WTC11 (cell line): ENCODE data around the gene ELK3. TPM values are rescaled to one million over a fixed set of nuclear protein-coding genes. Genes with fewer than 3 reads are reported as not detected.

ENCODE experiments used
- ATAC-seq: fragments of 200-7000 bp; cut with Tn5 transposase; 2 replicates; pipeline ENCODE4 v1.10.0; 2021; ENCODE audit warnings: mild to moderate bottlenecking, moderate library complexity
- CTCF ChIA-PET: fragments of 300-600 bp; sonication (Branson Sonifier 250); formaldehyde crosslinking; loops from one replicate; lab custom pipeline; 2021; ENCODE audit warnings: antibody characterized with exemption; lab: Charles Lee
- POLR2A ChIA-PET: fragments of 350-600 bp; sonication (Branson Sonifier 250); formaldehyde crosslinking; loops from one replicate; lab custom pipeline; 2021; ENCODE audit warnings: antibody characterized with exemption; lab: Charles Lee
- DNase-seq: peaks from one replicate; pipeline ENCODE4 v3.0.0; 2021; ENCODE audit warnings: low spot score
- H3K27ac Mint-ChIP-seq: 2 replicates; pipeline ENCODE4 v1.8.0; 2021; ENCODE audit warnings: mixed read lengths
- H3K27me3 Mint-ChIP-seq: 2 replicates; pipeline ENCODE4 v1.8.0; 2021; ENCODE audit warnings: low read depth, mild to moderate bottlenecking, moderate library complexity, mixed read lengths
- H3K36me3 Mint-ChIP-seq: 2 replicates; pipeline ENCODE4 v1.8.0; 2021; ENCODE audit warnings: mixed read lengths
- H3K4me1 Mint-ChIP-seq: 2 replicates; pipeline ENCODE4 v1.8.0; 2022; ENCODE audit warnings: mixed read lengths
- H3K4me3 Mint-ChIP-seq: 2 replicates; pipeline ENCODE4 v1.8.0; 2021; ENCODE audit warnings: mild to moderate bottlenecking, moderate library complexity, mixed read lengths
- H3K9me3 Mint-ChIP-seq: 2 replicates; pipeline ENCODE4 v1.8.0; 2021; ENCODE audit warnings: mixed read lengths
- IRF2 ChIP-seq: sonication (generic); formaldehyde crosslinking; IDR thresholded peaks from 2 replicates; pipeline ENCODE4 v1.8.0; 2022; ENCODE audit warnings: low read depth, missing genetic modification reagents, borderline replicate concordance
- SMAD3 ChIP-seq: sonication (generic); formaldehyde crosslinking; IDR thresholded peaks from 2 replicates; pipeline ENCODE4 v1.8.0; 2022; ENCODE audit warnings: missing genetic modification reagents, mild to moderate bottlenecking, borderline replicate concordance
- SMAD4 ChIP-seq: sonication (generic); formaldehyde crosslinking; IDR thresholded peaks from 2 replicates; pipeline ENCODE4 v1.8.0; 2022; ENCODE audit warnings: mild to moderate bottlenecking, missing genetic modification reagents
- SP1 ChIP-seq: sonication (generic); formaldehyde crosslinking; conservative IDR thresholded peaks from 2 replicates; pipeline ENCODE4 v1.8.1; 2022; ENCODE audit warnings: missing genetic modification reagents
- ZBTB21 ChIP-seq: sonication (generic); formaldehyde crosslinking; IDR thresholded peaks from 2 replicates; pipeline ENCODE4 v1.8.1; 2023; ENCODE audit warnings: mild to moderate bottlenecking, missing genetic modification reagents, borderline replicate concordance
- ZNF138 ChIP-seq: sonication (generic); formaldehyde crosslinking; conservative IDR thresholded peaks from 2 replicates; pipeline ENCODE4 v1.8.1; 2022; ENCODE audit warnings: mild to moderate bottlenecking, moderate library complexity, missing genetic modification reagents
- ZNF219 ChIP-seq: sonication (generic); formaldehyde crosslinking; IDR thresholded peaks from 2 replicates; pipeline ENCODE4 v1.8.0; 2023; ENCODE audit warnings: missing genetic modification reagents, mild to moderate bottlenecking, borderline replicate concordance
- ZNF263 ChIP-seq: sonication (generic); formaldehyde crosslinking; IDR thresholded peaks from 2 replicates; pipeline ENCODE4 v1.8.1; 2022; ENCODE audit warnings: low read depth, mild to moderate bottlenecking, moderate library complexity, missing genetic modification reagents
- ZNF396 ChIP-seq: fragments of 250-450 bp; sonication (Bioruptor Pico); IDR thresholded peaks from 2 replicates; pipeline ENCODE4 v1.8.0; 2021; ENCODE audit warnings: mild to moderate bottlenecking, moderate library complexity, borderline replicate concordance
- total RNA-seq: library from RNA; stranded (reverse); gene quantifications from 3 replicates; pipeline ENCODE4 v1.2.3, GENCODE V29; 2021
- TF ChIP-seq, protein P1 (sequence below): sonication (generic); formaldehyde crosslinking; IDR thresholded peaks from 2 replicates; pipeline ENCODE4 v1.8.1; 2023; ENCODE audit warnings: mild to moderate bottlenecking, missing genetic modification reagents
- TF ChIP-seq, protein P2 (sequence below): sonication (generic); formaldehyde crosslinking; IDR thresholded peaks from 2 replicates; pipeline ENCODE4 v1.8.1; 2023; ENCODE audit warnings: mild to moderate bottlenecking, missing genetic modification reagents, moderate library complexity
- TF ChIP-seq, protein P3 (sequence below): fragments of 250-450 bp; sonication (Bioruptor Pico); IDR thresholded peaks from 2 replicates; pipeline ENCODE4 v1.9.0; 2021; ENCODE audit warnings: mild to moderate bottlenecking
- TF ChIP-seq, protein P4 (sequence below): sonication (generic); formaldehyde crosslinking; conservative IDR thresholded peaks from 2 replicates; pipeline ENCODE4 v1.8.1; 2022; ENCODE audit warnings: mild to moderate bottlenecking, missing genetic modification reagents
- TF ChIP-seq, protein P5 (sequence below): fragments of 250-450 bp; sonication (Bioruptor Pico); IDR thresholded peaks from 2 replicates; pipeline ENCODE4 v1.9.0; 2021; ENCODE audit warnings: mild to moderate bottlenecking, borderline replicate concordance
- TF ChIP-seq, protein P6 (sequence below): sonication (generic); formaldehyde crosslinking; IDR thresholded peaks from 2 replicates; pipeline ENCODE4 v1.8.0; 2023; ENCODE audit warnings: missing genetic modification reagents

Gene ELK3
- total RNA-seq, 1 experiment from 2014 or later: 16.5 TPM

DNA sequence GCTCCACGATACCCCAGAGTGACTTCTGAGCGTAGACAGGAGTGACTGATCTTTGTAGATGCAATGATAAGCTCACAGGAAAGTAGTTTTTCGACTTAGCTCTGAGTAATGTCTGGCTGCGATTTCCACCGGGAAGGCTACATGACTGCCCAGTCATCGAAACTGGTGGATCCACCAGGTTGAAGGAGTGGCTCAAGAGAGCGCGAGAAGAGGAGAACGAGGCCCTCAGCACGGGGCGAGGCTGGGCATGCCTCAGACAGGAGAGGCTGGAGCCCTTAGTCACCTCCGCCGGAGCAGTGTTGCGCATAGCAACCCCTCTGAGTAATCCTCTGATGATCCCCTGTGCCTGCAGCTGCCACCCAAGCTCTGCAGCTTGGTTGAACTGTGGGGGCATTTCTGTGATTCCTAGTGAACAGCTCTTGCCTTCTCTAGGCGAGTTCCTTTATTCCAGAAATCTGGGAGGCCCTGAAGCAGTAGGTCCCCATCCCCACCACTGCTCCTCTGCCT is 25.6 kb downstream of the ELK3 start:
- TF ChIP-seq ZNF138 (CRISPR knock-in tag): no peak
- no peak for TF ChIP-seq IRF2 (CRISPR knock-in tag)
- no peak for TF ChIP-seq ZNF263 (CRISPR knock-in tag)
- TF ChIP-seq, protein P1, sequence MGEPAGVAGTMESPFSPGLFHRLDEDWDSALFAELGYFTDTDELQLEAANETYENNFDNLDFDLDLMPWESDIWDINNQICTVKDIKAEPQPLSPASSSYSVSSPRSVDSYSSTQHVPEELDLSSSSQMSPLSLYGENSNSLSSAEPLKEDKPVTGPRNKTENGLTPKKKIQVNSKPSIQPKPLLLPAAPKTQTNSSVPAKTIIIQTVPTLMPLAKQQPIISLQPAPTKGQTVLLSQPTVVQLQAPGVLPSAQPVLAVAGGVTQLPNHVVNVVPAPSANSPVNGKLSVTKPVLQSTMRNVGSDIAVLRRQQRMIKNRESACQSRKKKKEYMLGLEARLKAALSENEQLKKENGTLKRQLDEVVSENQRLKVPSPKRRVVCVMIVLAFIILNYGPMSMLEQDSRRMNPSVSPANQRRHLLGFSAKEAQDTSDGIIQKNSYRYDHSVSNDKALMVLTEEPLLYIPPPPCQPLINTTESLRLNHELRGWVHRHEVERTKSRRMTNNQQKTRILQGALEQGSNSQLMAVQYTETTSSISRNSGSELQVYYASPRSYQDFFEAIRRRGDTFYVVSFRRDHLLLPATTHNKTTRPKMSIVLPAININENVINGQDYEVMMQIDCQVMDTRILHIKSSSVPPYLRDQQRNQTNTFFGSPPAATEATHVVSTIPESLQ (CRISPR knock-in tag): no peak
- no peak for TF ChIP-seq SMAD3
- TF ChIP-seq, all 79 proteins: peak for 0
- DNase-seq: no peak
- H3K27me3 Mint-ChIP-seq: no peaks in the 10 kb centered on the region
- ATAC-seq: peak; percentile 11; the same call in 1 of the 2 replicates
- H3K4me3 Mint-ChIP-seq: no peak overlapping the region
- H3K4me1 Mint-ChIP-seq: peaks cover 41% of the 10 kb centered on the region
- ChIA-PET POLR2A (no interaction called here), CTCF (interaction anchor here (0.5 to 1.1 kb wide), 2 partner anchors 270 to 1056 kb away, joined by 3 read pairs; partner anchors contain the start of gene CFAP54)
- peak overlapping the region; percentile 59; the same call in 1 of the 2 replicates for H3K27ac Mint-ChIP-seq
- H3K9me3 Mint-ChIP-seq: no peaks in the 10 kb centered on the region
- peaks cover 5% of the 10 kb centered on the region; the same call in 1 of the 2 replicates for H3K36me3 Mint-ChIP-seq

DNA sequence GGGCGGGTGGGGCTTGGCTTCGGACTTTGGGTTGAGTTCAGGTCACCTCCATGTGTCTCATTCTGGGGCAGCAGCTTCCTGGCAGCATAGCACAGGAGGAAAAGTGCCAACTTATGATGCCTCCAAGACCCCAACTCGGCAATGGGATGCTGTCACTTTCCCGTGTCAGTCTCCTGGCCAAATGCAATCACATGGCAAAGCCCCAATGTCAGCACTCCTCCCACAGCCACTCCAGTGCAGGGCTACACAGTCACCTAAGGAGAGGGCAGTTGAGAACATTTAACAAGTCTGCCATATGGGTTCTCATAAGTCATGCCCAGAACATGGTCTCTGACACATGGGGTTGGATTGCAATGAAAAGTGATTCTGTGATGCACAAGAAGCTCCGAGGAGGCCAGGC is 26.7 kb downstream of the ELK3 start:
- CTCF ChIA-PET: no interaction called here
- POLR2A ChIA-PET: interaction anchor here (0.6 kb wide), 1 partner anchor 222 kb away, joined by 3 read pairs; no protein-coding TSS in a partner anchor
- Mint-ChIP-seq H3K4me3 (no peak overlapping the region), H3K27me3 (no peaks in the 10 kb centered on the region), H3K27ac (no peak overlapping the region), H3K36me3 (peaks cover 5% of the 10 kb centered on the region; the same call in 1 of the 2 replicates), H3K4me1 (peaks cover 35% of the 10 kb centered on the region), H3K9me3 (no peaks in the 10 kb centered on the region)
- DNase-seq: no peak
- ATAC-seq: no peak
- TF ChIP-seq, protein P2, sequence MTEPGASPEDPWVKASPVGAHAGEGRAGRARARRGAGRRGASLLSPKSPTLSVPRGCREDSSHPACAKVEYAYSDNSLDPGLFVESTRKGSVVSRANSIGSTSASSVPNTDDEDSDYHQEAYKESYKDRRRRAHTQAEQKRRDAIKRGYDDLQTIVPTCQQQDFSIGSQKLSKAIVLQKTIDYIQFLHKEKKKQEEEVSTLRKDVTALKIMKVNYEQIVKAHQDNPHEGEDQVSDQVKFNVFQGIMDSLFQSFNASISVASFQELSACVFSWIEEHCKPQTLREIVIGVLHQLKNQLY (CRISPR knock-in tag): no peak
- TF ChIP-seq, protein P3, sequence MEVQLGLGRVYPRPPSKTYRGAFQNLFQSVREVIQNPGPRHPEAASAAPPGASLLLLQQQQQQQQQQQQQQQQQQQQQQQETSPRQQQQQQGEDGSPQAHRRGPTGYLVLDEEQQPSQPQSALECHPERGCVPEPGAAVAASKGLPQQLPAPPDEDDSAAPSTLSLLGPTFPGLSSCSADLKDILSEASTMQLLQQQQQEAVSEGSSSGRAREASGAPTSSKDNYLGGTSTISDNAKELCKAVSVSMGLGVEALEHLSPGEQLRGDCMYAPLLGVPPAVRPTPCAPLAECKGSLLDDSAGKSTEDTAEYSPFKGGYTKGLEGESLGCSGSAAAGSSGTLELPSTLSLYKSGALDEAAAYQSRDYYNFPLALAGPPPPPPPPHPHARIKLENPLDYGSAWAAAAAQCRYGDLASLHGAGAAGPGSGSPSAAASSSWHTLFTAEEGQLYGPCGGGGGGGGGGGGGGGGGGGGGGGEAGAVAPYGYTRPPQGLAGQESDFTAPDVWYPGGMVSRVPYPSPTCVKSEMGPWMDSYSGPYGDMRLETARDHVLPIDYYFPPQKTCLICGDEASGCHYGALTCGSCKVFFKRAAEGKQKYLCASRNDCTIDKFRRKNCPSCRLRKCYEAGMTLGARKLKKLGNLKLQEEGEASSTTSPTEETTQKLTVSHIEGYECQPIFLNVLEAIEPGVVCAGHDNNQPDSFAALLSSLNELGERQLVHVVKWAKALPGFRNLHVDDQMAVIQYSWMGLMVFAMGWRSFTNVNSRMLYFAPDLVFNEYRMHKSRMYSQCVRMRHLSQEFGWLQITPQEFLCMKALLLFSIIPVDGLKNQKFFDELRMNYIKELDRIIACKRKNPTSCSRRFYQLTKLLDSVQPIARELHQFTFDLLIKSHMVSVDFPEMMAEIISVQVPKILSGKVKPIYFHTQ: no peak
- TF ChIP-seq ZNF396 (CRISPR knock-in tag) (no peak), ZNF219 (CRISPR knock-in tag) (no peak), ZBTB21 (CRISPR knock-in tag) (no peak), SMAD4 (CRISPR knock-in tag) (no peak), IRF2 (CRISPR knock-in tag) (no peak), SP1 (CRISPR knock-in tag) (no peak)
- TF ChIP-seq, protein P4, sequence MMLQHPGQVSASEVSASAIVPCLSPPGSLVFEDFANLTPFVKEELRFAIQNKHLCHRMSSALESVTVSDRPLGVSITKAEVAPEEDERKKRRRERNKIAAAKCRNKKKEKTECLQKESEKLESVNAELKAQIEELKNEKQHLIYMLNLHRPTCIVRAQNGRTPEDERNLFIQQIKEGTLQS (CRISPR knock-in tag): no peak
- TF ChIP-seq, protein P5, sequence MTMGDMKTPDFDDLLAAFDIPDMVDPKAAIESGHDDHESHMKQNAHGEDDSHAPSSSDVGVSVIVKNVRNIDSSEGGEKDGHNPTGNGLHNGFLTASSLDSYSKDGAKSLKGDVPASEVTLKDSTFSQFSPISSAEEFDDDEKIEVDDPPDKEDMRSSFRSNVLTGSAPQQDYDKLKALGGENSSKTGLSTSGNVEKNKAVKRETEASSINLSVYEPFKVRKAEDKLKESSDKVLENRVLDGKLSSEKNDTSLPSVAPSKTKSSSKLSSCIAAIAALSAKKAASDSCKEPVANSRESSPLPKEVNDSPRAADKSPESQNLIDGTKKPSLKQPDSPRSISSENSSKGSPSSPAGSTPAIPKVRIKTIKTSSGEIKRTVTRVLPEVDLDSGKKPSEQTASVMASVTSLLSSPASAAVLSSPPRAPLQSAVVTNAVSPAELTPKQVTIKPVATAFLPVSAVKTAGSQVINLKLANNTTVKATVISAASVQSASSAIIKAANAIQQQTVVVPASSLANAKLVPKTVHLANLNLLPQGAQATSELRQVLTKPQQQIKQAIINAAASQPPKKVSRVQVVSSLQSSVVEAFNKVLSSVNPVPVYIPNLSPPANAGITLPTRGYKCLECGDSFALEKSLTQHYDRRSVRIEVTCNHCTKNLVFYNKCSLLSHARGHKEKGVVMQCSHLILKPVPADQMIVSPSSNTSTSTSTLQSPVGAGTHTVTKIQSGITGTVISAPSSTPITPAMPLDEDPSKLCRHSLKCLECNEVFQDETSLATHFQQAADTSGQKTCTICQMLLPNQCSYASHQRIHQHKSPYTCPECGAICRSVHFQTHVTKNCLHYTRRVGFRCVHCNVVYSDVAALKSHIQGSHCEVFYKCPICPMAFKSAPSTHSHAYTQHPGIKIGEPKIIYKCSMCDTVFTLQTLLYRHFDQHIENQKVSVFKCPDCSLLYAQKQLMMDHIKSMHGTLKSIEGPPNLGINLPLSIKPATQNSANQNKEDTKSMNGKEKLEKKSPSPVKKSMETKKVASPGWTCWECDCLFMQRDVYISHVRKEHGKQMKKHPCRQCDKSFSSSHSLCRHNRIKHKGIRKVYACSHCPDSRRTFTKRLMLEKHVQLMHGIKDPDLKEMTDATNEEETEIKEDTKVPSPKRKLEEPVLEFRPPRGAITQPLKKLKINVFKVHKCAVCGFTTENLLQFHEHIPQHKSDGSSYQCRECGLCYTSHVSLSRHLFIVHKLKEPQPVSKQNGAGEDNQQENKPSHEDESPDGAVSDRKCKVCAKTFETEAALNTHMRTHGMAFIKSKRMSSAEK (CRISPR knock-in tag): no peak
- TF ChIP-seq, protein P6, sequence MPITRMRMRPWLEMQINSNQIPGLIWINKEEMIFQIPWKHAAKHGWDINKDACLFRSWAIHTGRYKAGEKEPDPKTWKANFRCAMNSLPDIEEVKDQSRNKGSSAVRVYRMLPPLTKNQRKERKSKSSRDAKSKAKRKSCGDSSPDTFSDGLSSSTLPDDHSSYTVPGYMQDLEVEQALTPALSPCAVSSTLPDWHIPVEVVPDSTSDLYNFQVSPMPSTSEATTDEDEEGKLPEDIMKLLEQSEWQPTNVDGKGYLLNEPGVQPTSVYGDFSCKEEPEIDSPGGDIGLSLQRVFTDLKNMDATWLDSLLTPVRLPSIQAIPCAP: no peak
